Activated T-cell treated with anti-CD3 and anti-CD28 coated beads, Interleukin-2, amount 50 U/mL, for 1 hour (primary cell): Measurements from ENCODE around the gene INPP5A.
"Not testable (repeated sequence)": the region's sequence is repeated elsewhere in the genome, so short reads cannot be mapped to it uniquely, and the experiment has no call there.

Source experiments
- DNase-seq: peaks from one replicate; pipeline ENCODE4 v3.0.0-alpha.2; 2020

Gene INPP5A

GRCh38 chr10:132584081-132584480, 46.5 kb downstream of the INPP5A start:
- no peak for DNase-seq

- no peak for DNase-seq
These were observed 48.4 kb downstream of the INPP5A start for GRCh38 chr10:132585732-132586722.

GRCh38 chr10:132586739-132587138, 49.2 kb downstream of the INPP5A start:
- DNase-seq: no peak

GRCh38 chr10:132587175-132587574, 49.6 kb downstream of the INPP5A start:
- no peak for DNase-seq

- peak; percentile 22 for DNase-seq
These were observed 50.9 kb downstream of the INPP5A start for GRCh38 chr10:132588301-132589013.

GRCh38 chr10:132589015-132589414, 51.4 kb downstream of the INPP5A start:
- DNase-seq: peak; percentile 17

- DNase-seq: peak; percentile 13
These were observed 52.1 kb downstream of the INPP5A start for GRCh38 chr10:132589681-132590080.

GRCh38 chr10:132590094-132590751, 52.6 kb downstream of the INPP5A start:
- DNase-seq: peak; percentile 15

- DNase-seq: peak; percentile 13
These were observed 53.1 kb downstream of the INPP5A start for GRCh38 chr10:132590752-132591121.

GRCh38 chr10:132591166-132591971, 53.8 kb downstream of the INPP5A start:
- DNase-seq: peak; percentile 15

GRCh38 chr10:132592790-132593383, 55.3 kb downstream of the INPP5A start:
- no peak for DNase-seq

GRCh38 chr10:132593389-132593788, 55.8 kb downstream of the INPP5A start:
- DNase-seq: no peak

- no peak for DNase-seq
These were observed 56.6 kb downstream of the INPP5A start for GRCh38 chr10:132593900-132594876.

GRCh38 chr10:132595021-132595420, 57.4 kb downstream of the INPP5A start:
- no peak for DNase-seq

- DNase-seq: no peak
These were observed 58.3 kb downstream of the INPP5A start for GRCh38 chr10:132595854-132596253.

- no peak for DNase-seq
These were observed 59.2 kb downstream of the INPP5A start for GRCh38 chr10:132596742-132597279.

GRCh38 chr10:132597654-132598053, 60.1 kb downstream of the INPP5A start:
- no peak for DNase-seq

GRCh38 chr10:132599023-132599618, 61.5 kb downstream of the INPP5A start:
- not testable (repeated sequence) for DNase-seq

- no peak for DNase-seq
These were observed 62.1 kb downstream of the INPP5A start for GRCh38 chr10:132599732-132600131.

GRCh38 chr10:132600416-132600815, 62.8 kb downstream of the INPP5A start:
- DNase-seq: no peak
